ENCODE measurements around the gene CDK18. TPM values are rescaled to one million over a fixed set of nuclear protein-coding genes. Genes with fewer than 3 reads are reported as not detected.

CDK18 gene
- total and polyA plus RNA-seq, 4 donors, result 9.7 to 21.0 (median 15.0) TPM

DNA sequence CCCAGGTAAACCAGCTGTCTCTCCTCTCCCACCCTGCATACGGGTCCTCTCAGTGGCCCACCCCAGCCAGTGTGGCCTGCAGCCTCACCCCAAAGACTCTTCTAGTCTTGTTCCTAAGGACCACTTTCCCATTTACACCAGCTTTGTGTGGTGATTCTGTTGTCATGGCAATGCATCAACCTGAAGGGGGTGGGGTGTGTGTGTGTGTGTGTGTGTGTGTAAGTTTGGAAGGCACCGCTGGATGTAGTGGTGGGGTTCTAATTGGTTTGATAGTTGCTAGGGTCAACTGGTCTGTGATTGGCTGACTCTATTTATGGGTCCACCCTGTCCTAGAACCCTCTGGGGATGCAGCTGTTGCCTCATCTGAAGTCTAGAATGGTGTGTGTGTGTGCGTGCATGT lies 4.7 kb upstream of the CDK18 start:
- TF ChIP-seq, protein P1, sequence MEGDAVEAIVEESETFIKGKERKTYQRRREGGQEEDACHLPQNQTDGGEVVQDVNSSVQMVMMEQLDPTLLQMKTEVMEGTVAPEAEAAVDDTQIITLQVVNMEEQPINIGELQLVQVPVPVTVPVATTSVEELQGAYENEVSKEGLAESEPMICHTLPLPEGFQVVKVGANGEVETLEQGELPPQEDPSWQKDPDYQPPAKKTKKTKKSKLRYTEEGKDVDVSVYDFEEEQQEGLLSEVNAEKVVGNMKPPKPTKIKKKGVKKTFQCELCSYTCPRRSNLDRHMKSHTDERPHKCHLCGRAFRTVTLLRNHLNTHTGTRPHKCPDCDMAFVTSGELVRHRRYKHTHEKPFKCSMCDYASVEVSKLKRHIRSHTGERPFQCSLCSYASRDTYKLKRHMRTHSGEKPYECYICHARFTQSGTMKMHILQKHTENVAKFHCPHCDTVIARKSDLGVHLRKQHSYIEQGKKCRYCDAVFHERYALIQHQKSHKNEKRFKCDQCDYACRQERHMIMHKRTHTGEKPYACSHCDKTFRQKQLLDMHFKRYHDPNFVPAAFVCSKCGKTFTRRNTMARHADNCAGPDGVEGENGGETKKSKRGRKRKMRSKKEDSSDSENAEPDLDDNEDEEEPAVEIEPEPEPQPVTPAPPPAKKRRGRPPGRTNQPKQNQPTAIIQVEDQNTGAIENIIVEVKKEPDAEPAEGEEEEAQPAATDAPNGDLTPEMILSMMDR (IDR thresholded peaks at IDR 0.05; ENCODE audit: control extremely low read depth, extremely low read depth), result no peak
- Histone ChIP-seq H3K9me3 (ENCODE audit: control insufficient read depth in 4 of 4, insufficient read depth in 3 of 4, low read length in 3 of 4) (no peaks in the 10 kb centered on the region), H3K27me3 (ENCODE audit: control insufficient read depth in 3 of 3, insufficient read depth in 3 of 3, low read length in 2 of 3) (no peaks in the 10 kb centered on the region), H3K9ac (ENCODE audit: insufficient read depth in 1 of 2, low read length in 2 of 2) (no peak overlapping the region), H3K4me3 (no peak overlapping the region), H3K36me3 (ENCODE audit: control insufficient read depth in 4 of 4, insufficient read depth in 4 of 4, low read length in 4 of 4) (no peaks in the 10 kb centered on the region), H3K4me1 (ENCODE audit: control insufficient read depth in 5 of 5, insufficient read depth in 5 of 5, low read length in 5 of 5) (peaks cover 0 to 32% (median 2%) of the 10 kb centered on the region in 5 donors), H3K27ac (ENCODE audit: low read depth in 1 of 2, low read length in 1 of 2) (no peak overlapping the region)
- WGBS, 2 donors, result 65 to 83% methylated on average over 3 of the region's 3 CpGs
- ATAC-seq (ENCODE audit: insufficient read depth, low FRiP score) (no peak), DNase-seq (no peak)

GRCh38 chr1:205500240-205501233 lies 3.9 kb upstream of the CDK18 start:
- no peak overlapping the region for H3K9ac ChIP-seq (ENCODE audit: insufficient read depth in 1 of 2, low read length in 2 of 2)
- peaks cover 0 to 34% (median 4%) of the 10 kb centered on the region in 5 donors for H3K4me1 ChIP-seq (ENCODE audit: control insufficient read depth in 5 of 5, insufficient read depth in 5 of 5, low read length in 5 of 5)
- ATAC-seq (ENCODE audit: insufficient read depth, low FRiP score), result no peak
- H3K4me3 ChIP-seq, result no peak overlapping the region
- no peaks in the 10 kb centered on the region for H3K9me3 ChIP-seq (ENCODE audit: control insufficient read depth in 4 of 4, insufficient read depth in 3 of 4, low read length in 3 of 4)
- WGBS, 2 donors, result 77 to 87% methylated on average over 9 of the region's 9 CpGs
- no peak overlapping the region for H3K27ac ChIP-seq (ENCODE audit: low read depth in 1 of 2, low read length in 1 of 2)
- TF ChIP-seq, protein P1 (IDR thresholded peaks at IDR 0.05; ENCODE audit: control extremely low read depth, extremely low read depth), result no peak
- DNase-seq, result no peak
- no peaks in the 10 kb centered on the region for H3K27me3 ChIP-seq (ENCODE audit: control insufficient read depth in 3 of 3, insufficient read depth in 3 of 3, low read length in 2 of 3)
- no peaks in the 10 kb centered on the region for H3K36me3 ChIP-seq (ENCODE audit: control insufficient read depth in 4 of 4, insufficient read depth in 4 of 4, low read length in 4 of 4)

DNA sequence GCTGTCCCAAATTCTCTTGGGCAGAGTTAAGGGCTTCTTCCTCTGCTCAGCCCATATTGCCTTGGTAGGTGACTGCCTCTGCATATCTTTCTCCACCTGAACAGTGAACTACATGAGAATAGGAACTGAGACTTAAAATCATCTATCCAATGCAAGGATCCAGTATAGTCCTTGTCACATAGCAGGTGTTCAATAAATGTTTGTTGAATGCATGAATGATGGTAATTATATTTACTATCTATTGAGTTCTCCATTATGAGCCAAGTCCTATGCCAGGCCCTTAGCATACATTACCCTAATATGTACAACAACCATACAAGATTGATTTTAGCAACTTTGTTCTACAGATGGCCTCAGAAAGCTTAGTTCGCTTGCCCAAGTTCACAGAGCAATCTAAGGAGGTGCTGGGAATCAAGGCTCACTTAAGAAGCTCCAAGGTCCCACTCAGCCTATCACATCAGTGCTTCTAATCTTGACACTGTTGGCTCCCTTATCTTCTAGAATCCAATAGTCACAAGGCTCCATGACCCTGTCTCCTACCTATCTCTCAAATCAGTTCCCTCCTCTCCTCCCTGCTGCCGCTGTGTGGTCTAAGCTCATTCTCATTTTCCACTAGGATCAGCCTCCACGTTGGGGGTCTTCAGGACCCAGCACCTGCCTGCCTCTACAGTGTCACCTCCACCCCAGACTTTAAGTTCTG lies 2.2 kb upstream of the CDK18 start:
- Histone ChIP-seq H3K36me3 (ENCODE audit: control insufficient read depth in 4 of 4, insufficient read depth in 4 of 4, low read length in 4 of 4) (no peaks in the 10 kb centered on the region), H3K27me3 (ENCODE audit: control insufficient read depth in 3 of 3, insufficient read depth in 3 of 3, low read length in 2 of 3) (no peaks in the 10 kb centered on the region), H3K9me3 (ENCODE audit: control insufficient read depth in 4 of 4, insufficient read depth in 3 of 4, low read length in 3 of 4) (no peaks in the 10 kb centered on the region), H3K4me1 (ENCODE audit: control insufficient read depth in 5 of 5, insufficient read depth in 5 of 5, low read length in 5 of 5) (peaks cover 0 to 33% (median 9%) of the 10 kb centered on the region in 5 donors), H3K9ac (ENCODE audit: insufficient read depth in 1 of 2, low read length in 2 of 2) (no peak overlapping the region), H3K27ac (ENCODE audit: low read depth in 1 of 2, low read length in 1 of 2) (no peak overlapping the region), H3K4me3 (no peak overlapping the region)
- WGBS, 2 donors, result 88 to 92% methylated on average over 3 of the region's 3 CpGs
- DNase-seq, result no peak
- TF ChIP-seq, protein P1 (IDR thresholded peaks at IDR 0.05; ENCODE audit: control extremely low read depth, extremely low read depth), result no peak
- ATAC-seq (ENCODE audit: insufficient read depth, low FRiP score), result no peak

All from lung (tissue), 12 donors.